ENCODE results near the gene STK33.

The STK33 gene

GRCh38 chr11:8429483-8429882 lies 164.5 kb downstream of the STK33 start:
- DNase-seq (ENCODE audit: low read depth, low spot score): no peak

GRCh38 chr11:8426076-8426475 lies 168.0 kb downstream of the STK33 start:
- no peak for DNase-seq (ENCODE audit: low read depth, low spot score)

DNA sequence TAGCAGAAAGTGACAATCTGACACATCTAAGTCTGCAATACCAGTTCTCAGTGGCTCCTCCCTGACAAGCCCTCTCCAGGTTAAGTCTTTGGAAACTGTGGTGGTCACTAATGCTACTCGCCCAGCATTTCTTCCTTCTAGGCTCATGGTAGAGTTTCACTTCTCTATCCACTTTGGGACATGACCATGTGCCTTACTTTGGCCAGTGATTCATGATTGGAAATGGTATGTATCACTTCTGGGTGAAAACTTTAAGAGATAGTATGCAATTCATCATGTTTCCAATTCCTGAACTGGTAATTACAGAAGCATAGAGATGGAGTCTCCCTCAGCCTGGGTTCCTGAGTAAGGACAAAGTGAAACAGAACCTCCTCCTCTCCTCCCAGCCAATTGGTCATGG lies 178.8 kb downstream of the STK33 start:
- no peak for DNase-seq (ENCODE audit: low read depth, low spot score)

DNA sequence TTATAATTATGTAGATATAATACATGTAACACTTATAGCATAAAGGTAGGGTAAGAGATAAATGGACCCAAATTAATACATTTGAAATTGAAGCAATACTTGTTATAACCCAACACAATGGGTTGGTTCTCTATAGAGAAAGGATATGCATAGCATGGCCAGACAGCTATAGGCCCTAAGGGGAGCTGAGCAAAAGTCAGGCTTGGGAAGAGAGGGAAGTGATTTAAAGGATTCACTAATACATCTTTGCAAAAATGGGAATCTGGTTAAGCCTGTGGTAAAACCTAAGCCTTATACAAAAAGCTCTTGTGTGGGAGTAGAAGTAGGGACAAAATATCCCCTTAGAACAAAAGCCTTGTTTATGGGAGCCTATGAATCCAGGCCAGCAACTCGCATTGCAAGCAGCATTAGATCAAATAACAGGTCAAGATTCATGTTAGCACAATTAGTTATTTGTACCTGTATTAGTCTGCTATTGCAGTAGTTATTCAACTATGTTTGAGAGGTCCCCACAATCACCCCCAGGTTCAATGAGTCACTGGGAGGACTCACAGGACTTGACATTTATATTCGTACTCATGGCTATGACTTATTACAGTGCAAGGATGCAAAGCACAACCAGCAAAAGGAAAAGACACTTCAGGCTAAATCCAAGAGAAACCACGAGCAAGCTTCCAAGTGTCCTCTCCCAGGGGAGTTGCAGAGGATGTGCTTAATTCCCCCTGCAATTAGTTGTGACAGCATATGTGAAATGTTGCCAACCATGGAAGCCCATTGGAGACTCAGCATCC lies 185.7 kb downstream of the STK33 start:
- DNase-seq (ENCODE audit: low read depth, low spot score): no peak

- no peak for DNase-seq (ENCODE audit: low read depth, low spot score)
These were observed 190.7 kb downstream of the STK33 start for GRCh38 chr11:8403310-8403709.

DNA sequence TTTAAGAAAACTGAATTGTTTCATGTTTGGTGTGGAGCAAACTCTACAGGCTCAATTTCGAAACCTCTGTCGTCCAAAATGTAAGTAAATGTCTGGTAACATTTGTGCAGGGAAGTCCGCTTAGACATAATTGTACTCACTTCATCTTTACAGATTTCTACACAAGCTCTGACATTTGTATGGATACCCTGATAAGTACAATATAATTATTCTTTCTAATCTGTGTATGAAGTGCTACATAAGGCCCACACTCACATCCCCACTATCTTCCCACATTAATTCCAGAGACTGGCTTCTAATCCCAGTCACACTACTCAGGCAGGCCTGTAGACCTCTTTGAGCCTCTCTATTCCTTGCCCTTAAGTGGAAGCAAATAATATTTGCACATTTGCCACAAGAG lies 201.1 kb downstream of the STK33 start:
- no peak for DNase-seq (ENCODE audit: low read depth, low spot score)

GRCh38 chr11:8392166-8392565 lies 201.9 kb downstream of the STK33 start:
- DNase-seq (ENCODE audit: low read depth, low spot score): no peak

DNA sequence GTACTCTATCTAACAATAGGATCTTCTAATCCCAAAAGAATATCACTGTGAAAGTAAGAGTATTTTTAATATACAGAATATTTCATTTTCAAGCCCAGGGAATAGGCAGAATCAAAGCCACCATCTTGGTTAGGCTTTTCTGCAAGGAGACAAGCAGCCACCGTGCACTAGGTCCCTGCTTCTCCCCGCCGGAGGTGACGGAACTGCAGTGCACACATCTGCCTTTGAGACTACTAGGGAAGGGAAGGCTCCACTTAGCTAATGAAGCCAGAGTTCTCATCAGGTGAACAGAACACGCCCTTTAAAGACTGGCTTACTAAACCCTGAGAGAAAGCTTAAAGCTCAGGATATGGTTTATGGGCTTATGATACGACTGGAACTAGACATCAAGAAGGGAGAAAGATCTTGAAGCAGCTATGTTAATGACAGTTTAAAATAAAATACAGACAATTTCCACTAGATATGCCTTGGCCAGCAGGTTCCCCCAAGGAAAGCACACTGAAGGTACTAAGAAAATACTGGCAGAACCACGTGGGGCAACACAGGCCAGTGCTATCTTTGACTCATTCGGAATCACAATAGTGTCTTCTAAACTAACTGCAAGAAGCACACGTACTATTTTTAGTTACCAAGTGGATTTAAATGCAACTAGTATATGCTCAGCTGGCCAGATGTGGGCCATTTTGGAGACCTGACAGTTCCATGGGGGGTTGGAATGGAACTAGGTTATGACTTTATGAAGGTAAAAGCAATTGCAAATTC lies 203.0 kb downstream of the STK33 start:
- DNase-seq (ENCODE audit: low read depth, low spot score): no peak

DNA sequence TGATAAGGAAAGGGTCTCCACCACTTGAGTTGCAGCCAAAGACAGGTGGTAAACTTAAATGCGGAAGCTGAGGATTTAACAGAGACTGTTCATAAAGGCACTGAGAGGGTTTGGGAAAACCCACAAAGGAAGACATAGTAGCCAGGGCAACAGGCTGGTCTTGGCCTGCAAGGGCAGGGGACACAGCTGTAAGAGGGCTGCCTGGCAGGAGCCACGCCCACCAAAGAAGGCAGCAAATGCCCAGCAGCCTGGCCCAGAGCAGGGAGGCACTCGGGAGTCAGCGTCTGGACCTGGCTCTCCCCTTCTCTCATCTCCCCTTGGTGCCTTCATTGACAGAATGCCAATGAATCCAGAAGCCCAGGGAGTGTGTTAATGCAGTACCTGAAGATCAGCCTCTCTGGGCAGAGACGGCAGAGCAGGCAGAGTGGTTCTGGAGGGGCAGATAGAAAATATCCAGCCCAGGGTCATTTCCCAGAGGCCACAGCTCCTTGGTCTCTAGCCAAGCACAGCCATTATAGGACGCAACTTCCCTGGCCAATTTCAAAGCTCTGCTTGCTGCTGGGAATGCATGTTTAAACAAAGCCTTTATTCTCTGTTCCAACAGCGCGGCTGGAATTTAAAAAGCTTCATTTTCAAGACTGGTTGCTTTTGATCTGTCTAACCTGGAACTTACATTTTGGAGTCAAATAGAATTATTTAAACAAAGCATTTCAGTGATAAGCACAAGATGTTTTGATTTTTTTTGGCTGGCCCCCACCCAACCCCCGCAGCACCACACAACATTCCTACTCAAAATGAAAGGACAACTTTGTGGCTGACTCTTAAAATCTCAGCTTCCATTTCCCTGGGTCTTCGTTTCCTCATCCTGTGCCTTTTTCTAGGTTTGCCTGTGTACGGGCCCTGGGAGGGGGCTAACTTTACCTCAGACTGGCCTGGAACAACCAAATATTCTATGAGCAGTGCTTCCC lies 204.7 kb downstream of the STK33 start:
- no peak for DNase-seq (ENCODE audit: low read depth, low spot score)

DNA sequence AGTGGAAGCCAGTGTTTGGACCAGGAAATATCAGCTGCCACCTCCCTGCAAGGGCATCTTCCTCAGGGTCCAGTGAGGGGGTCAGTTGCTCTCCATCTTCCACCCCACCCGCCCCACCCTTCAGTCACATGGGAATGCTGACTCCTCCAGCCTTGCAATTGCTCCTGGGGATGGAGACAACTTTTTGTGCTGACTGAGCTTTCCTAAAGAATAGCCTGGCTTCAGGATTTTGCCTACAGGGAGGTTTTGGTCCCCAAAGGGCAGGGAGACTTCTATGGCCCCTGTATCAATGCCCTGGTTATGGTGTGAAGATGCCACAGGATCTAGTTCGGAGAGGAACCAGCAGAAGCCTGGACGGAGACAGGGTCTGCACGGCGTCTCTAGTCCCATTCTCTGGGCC lies 206.3 kb downstream of the STK33 start:
- DNase-seq (ENCODE audit: low read depth, low spot score): no peak

GRCh38 chr11:8387141-8387540 lies 206.9 kb downstream of the STK33 start:
- no peak for DNase-seq (ENCODE audit: low read depth, low spot score)

GRCh38 chr11:8386134-8386864 lies 207.7 kb downstream of the STK33 start:
- DNase-seq (ENCODE audit: low read depth, low spot score): no peak

GRCh38 chr11:8384199-8384821 lies 209.7 kb downstream of the STK33 start:
- no peak for DNase-seq (ENCODE audit: low read depth, low spot score)

DNA sequence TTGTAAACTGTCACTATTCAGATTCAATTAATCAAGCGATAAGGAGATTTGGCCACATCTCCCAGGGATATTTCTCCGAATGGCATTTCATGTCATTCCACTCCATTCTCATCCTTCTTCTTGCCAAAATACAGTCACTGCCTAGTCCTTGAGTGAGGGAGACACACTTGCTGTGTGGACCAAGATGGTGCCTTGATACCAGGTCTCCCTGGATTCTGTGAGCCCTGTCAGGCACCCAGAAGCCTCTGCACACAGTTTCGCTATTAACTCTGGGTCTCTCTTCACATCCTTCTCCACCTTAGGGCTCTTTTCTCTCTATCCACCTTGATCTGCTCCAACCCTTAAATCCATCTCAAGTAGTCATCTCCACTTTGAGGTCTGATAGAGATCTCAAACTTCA lies 210.4 kb downstream of the STK33 start:
- no peak for DNase-seq (ENCODE audit: low read depth, low spot score)

DNA sequence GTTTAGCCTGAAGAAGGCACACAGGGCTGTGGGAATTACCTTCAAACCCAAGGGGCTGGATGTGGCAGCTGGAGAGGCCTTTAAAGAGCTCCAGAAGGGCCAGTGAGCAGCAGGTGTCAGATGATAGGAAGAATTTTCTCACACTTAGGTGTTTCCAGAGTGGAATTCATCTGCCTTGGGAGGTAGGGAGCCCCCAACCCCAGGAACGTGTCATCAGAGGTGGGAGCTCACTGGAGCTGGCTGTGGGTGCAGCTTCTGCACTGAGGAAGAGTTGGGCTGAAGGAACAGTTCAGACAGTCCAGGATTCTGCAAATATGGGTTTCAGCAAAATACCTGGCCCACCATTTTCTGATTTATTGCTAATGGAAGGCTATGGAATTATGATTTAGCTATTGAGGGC lies 210.8 kb downstream of the STK33 start:
- no peak for DNase-seq (ENCODE audit: low read depth, low spot score)

GRCh38 chr11:8382436-8383053 lies 211.5 kb downstream of the STK33 start:
- DNase-seq (ENCODE audit: low read depth, low spot score): no peak

- DNase-seq (ENCODE audit: low read depth, low spot score): no peak
These were observed 212.1 kb downstream of the STK33 start for GRCh38 chr11:8381871-8382396.

DNA sequence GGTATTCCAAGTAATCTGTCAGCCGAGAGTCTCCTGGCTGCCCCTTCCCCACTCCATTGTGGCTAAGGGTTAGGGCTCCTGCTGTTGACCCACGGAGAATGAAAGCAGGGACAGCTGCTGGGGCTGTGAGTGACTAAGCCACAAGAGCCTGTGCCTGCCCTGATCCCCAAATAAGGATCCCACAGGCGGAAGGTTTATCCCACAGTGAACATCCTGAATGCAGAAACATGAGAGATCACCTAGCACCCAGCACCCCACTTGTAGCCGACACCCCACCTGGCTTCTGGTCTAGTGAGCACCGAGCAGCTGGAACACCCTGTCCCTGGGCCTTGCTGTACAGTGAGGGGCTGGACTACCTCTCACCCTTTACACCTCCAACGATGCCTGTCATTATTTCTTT lies 212.7 kb downstream of the STK33 start:
- DNase-seq (ENCODE audit: low read depth, low spot score): no peak

DNA sequence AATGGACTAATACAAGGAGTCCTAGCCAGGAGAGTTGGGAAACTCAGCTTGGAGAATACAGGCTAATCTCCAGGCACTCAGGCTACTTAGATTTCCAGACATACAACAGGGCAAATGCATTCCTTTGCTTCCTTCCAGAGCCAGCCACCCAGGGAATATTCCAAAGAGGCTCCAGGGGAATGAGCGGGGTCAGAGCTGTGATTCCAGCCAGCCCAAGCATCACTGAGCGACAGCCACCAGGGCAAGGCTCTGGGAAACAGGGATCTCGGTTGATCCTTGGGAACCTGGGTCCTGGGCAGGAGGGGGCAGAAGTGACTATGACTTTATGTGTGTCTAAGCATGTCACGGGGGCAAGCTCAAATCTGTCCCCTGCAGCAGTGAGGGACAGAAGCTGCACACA lies 218.1 kb downstream of the STK33 start:
- DNase-seq (ENCODE audit: low read depth, low spot score): no peak

DNA sequence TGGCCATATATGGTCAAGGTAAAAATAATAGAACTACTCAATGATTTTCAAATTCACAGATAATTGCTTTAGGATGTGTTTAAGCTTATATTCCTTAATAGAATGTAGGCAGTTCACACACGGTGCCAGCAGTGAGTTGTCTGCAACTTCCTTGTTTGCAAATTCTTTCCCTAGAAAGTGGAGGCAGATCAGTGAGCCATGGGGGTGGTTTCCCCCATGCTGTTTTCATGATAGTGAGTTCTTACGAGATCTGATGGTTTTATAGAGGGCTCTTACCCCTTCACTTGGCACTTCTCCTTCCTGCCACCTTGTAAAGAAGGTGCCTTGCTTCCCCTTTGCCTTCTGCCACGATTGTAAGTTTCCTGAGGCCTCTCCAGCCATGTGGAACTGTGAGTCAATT lies 218.6 kb downstream of the STK33 start:
- DNase-seq (ENCODE audit: low read depth, low spot score): no peak

Measured in brain pericyte (primary cell).